Measurements from ENCODE around the gene RAD51B. TPM values are rescaled to one million over a fixed set of nuclear protein-coding genes. Genes with fewer than 3 reads are reported as not detected.
A peak's percentile ranks its signal among the peaks of the same experiment; 100 is the strongest.

RAD51B gene
- total and polyA plus RNA-seq, 2 of the 13 experiments (the other 11 are each of a cell fraction or from before 2014, with no cell fraction given), result 7.0 to 9.5 TPM

DNA sequence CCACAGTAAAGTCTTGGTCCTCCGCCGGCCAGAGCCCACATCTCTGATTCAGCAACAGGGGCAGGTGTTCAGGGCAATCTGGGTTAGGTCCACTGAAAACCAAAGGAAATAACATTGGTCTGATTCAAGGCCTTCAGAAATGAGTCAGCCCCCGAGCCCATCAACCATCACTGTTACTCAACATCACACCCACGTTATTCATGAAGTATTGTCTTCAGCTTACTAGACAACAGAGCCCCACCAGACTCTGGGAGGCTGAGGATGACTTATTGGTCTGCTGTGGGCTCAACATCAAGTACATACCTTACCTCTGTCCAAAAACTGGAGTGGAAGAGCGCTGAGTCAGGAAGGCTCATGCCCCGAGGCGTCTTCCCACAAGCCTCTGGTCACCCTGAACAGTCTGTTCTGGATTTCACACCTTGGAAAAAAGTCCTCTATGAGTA is 875.8 kb downstream of the RAD51B start:
- peak; percentile 37; the same call in 2 of the 3 replicates for ATAC-seq
- ChIA-PET CTCF (ENCODE audit: low intra/inter-chr PET ratio, low total read pairs) (no interaction called here), POLR2A (interaction anchor here (1.1 kb wide), 1 partner anchor 98 kb away, joined by 3 read pairs; the partner anchor contains the start of gene ZFP36L1)
- Histone ChIP-seq H3K27me3 (ENCODE audit: control insufficient read depth in 1 of 2, insufficient read depth in 2 of 2, low read length in 2 of 2) (peaks cover 0 to 31% of the 10 kb centered on the region in 2 experiments; a peak in 3 of 5 replicates), H3K79me2 (ENCODE audit: insufficient read depth, low read length) (no peaks in the 10 kb centered on the region), H3K9ac (ENCODE audit: insufficient read depth, low read depth, low read length) (no peak overlapping the region), H2AFZ (ENCODE audit: low read length) (no peak overlapping the region), H3K4me3 (replicated peaks in 1 of 3; ENCODE audit: insufficient read depth in 1 of 3, low read depth in 2 of 3, low read length in 3 of 3) (no peak overlapping the region), H3K36me3 (replicated peaks in 1 of 2; ENCODE audit: control insufficient read depth in 1 of 2, insufficient read depth in 2 of 2, low read length in 2 of 2) (no peaks in the 10 kb centered on the region), H3K4me2 (ENCODE audit: low read depth, low read length) (no peak overlapping the region), H3K27ac (ENCODE audit: extremely low read length, insufficient read depth, low read length) (no peak overlapping the region), H4K20me1 (ENCODE audit: insufficient read depth, low read length) (no peaks in the 10 kb centered on the region), H3K4me1 (ENCODE audit: insufficient read depth, low read length) (peaks cover 13% of the 10 kb centered on the region; the same call in 1 of the 2 replicates), H3K9me3 (ENCODE audit: low read length) (no peaks in the 10 kb centered on the region)
- 26% methylated on average over 7 of the region's 7 CpGs for WGBS (ENCODE audit: low lambda C conversion rate)
- BruUV-seq (replicated peaks), result no TSS peak
- in situ Hi-C loops (cut with HindIII; ENCODE audit: extremely low pct_ligation_motif_present, low pct_unique_long_range_greater_than_20kb) (no loop called here), intact Hi-C loops (cut with micrococcal nuclease; ENCODE audit: unreplicated experiment) (no loop called here)
- TF ChIP-seq SOX6 (IDR thresholded peaks at IDR 0.05) (no peak), SOX6 (CRISPR knock-in tag; IDR thresholded peaks at IDR 0.05) (0 out of 2 replicates have a peak, but pooled peaks have one; percentile 19), CEBPB (IDR thresholded peaks at IDR 0.05; ENCODE audit: borderline replicate concordance, low read depth, low read length) (peak; percentile 38; the same call in 1 of the 2 replicates), ZNF7 (CRISPR knock-in tag; IDR thresholded peaks at IDR 0.05) (no peak), FOSL2 (CRISPR knock-in tag; IDR thresholded peaks at IDR 0.05) (peak; percentile 82)
- peak; percentile 43 for DNase-seq (ENCODE audit: low spot score)
- no peak for FAIRE-seq

DNA sequence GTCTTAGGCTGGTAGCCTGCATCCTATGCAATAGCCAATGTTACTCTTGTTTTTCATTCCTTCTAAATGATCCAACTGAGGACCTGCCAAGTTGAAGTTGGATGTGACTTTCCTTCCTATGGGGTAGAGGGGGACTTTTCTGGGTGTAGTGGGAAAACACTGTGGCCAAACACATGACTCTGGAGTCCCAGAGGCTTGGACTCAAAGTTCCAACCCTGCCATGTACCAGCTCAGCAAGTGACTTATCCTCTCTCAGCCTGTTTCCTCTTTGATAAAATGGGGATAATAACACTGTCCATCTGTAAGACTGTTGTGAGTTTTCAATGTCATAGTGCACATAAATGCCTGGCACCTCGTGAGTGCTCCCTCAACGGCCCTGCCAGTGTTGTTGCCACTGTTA is 876.3 kb downstream of the RAD51B start:
- Histone ChIP-seq H3K4me1 (ENCODE audit: insufficient read depth, low read length) (peaks cover 13% of the 10 kb centered on the region; the same call in 1 of the 2 replicates), H3K79me2 (ENCODE audit: insufficient read depth, low read length) (no peaks in the 10 kb centered on the region), H3K36me3 (replicated peaks in 1 of 2; ENCODE audit: control insufficient read depth in 1 of 2, insufficient read depth in 2 of 2, low read length in 2 of 2) (no peaks in the 10 kb centered on the region), H3K27me3 (ENCODE audit: control insufficient read depth in 1 of 2, insufficient read depth in 2 of 2, low read length in 2 of 2) (peaks cover 0 to 26% of the 10 kb centered on the region in 2 experiments; a peak in 3 of 5 replicates), H3K4me2 (ENCODE audit: low read depth, low read length) (no peak overlapping the region), H3K9ac (ENCODE audit: insufficient read depth, low read depth, low read length) (no peak overlapping the region), H3K9me3 (ENCODE audit: low read length) (no peaks in the 10 kb centered on the region), H3K4me3 (replicated peaks in 1 of 3; ENCODE audit: insufficient read depth in 1 of 3, low read depth in 2 of 3, low read length in 3 of 3) (no peak overlapping the region), H2AFZ (ENCODE audit: low read length) (no peak overlapping the region), H4K20me1 (ENCODE audit: insufficient read depth, low read length) (no peaks in the 10 kb centered on the region), H3K27ac (ENCODE audit: extremely low read length, insufficient read depth, low read length) (no peak overlapping the region)
- BruUV-seq (replicated peaks), result no TSS peak
- 6% methylated on average over 2 of the region's 2 CpGs for WGBS (ENCODE audit: low lambda C conversion rate)
- ChIA-PET CTCF (ENCODE audit: low intra/inter-chr PET ratio, low total read pairs) (no interaction called here), POLR2A (interaction anchor here (1.1 kb wide), 1 partner anchor 97 kb away, joined by 3 read pairs; the partner anchor contains the start of gene ZFP36L1)
- intact Hi-C loops (cut with micrococcal nuclease; ENCODE audit: unreplicated experiment) (no loop called here), in situ Hi-C loops (cut with HindIII; ENCODE audit: extremely low pct_ligation_motif_present, low pct_unique_long_range_greater_than_20kb) (no loop called here)
- ATAC-seq (no peak), DNase-seq (ENCODE audit: low spot score) (no peak), FAIRE-seq (no peak)
- TF ChIP-seq, protein P1, sequence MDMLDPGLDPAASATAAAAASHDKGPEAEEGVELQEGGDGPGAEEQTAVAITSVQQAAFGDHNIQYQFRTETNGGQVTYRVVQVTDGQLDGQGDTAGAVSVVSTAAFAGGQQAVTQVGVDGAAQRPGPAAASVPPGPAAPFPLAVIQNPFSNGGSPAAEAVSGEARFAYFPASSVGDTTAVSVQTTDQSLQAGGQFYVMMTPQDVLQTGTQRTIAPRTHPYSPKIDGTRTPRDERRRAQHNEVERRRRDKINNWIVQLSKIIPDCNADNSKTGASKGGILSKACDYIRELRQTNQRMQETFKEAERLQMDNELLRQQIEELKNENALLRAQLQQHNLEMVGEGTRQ (IDR thresholded peaks at IDR 0.05; ENCODE audit: low read depth, low read length), result no peak
- TF ChIP-seq, protein P1 (CRISPR knock-in tag; IDR thresholded peaks at IDR 0.05; ENCODE audit: borderline replicate concordance), result no peak
- no peak for TF ChIP-seq ATF1 (CRISPR knock-in tag; IDR thresholded peaks at IDR 0.05)
- TF ChIP-seq ZNF839 (CRISPR knock-in tag; IDR thresholded peaks at IDR 0.05; ENCODE audit: borderline replicate concordance), result no peak
- TF ChIP-seq ZKSCAN1 (IDR thresholded peaks at IDR 0.05; ENCODE audit: low read length), result no peak
- TF ChIP-seq ZNF20 (CRISPR knock-in tag; IDR thresholded peaks at IDR 0.05), result no peak
- TF ChIP-seq, protein P2, sequence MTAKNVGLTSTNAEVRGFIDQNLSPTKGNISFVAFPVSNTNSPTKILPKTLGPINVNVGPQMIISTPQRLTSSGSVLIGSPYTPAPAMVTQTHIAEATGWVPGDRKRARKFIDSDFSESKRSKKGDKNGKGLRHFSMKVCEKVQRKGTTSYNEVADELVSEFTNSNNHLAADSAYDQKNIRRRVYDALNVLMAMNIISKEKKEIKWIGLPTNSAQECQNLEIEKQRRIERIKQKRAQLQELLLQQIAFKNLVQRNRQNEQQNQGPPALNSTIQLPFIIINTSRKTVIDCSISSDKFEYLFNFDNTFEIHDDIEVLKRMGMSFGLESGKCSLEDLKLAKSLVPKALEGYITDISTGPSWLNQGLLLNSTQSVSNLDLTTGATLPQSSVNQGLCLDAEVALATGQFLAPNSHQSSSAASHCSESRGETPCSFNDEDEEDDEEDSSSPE (CRISPR knock-in tag; IDR thresholded peaks at IDR 0.05), result no peak
- no peak for TF ChIP-seq ZNF674 (CRISPR knock-in tag; IDR thresholded peaks at IDR 0.05; ENCODE audit: low read depth)
- TF ChIP-seq FOSL1 (CRISPR knock-in tag; IDR thresholded peaks at IDR 0.05; ENCODE audit: borderline replicate concordance), result no peak
- TF ChIP-seq, protein P3, sequence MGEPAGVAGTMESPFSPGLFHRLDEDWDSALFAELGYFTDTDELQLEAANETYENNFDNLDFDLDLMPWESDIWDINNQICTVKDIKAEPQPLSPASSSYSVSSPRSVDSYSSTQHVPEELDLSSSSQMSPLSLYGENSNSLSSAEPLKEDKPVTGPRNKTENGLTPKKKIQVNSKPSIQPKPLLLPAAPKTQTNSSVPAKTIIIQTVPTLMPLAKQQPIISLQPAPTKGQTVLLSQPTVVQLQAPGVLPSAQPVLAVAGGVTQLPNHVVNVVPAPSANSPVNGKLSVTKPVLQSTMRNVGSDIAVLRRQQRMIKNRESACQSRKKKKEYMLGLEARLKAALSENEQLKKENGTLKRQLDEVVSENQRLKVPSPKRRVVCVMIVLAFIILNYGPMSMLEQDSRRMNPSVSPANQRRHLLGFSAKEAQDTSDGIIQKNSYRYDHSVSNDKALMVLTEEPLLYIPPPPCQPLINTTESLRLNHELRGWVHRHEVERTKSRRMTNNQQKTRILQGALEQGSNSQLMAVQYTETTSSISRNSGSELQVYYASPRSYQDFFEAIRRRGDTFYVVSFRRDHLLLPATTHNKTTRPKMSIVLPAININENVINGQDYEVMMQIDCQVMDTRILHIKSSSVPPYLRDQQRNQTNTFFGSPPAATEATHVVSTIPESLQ (CRISPR knock-in tag; conservative IDR thresholded peaks at IDR 0.05), result no peak

All from HepG2 (cell line).